GM20431 (cell line): ENCODE measurements around the gene TPD52L2.
"Not testable (repeated sequence)": the region's sequence is repeated elsewhere in the genome, so short reads cannot be mapped to it uniquely, and the experiment has no call there.

ENCODE experiments used
- in situ Hi-C: fragments of 300-500 bp; cut with MseI, MboI; formaldehyde crosslinking; loops from one replicate; pipeline ENCODE4 v1.15.0; 2020; ENCODE audit warnings: low sequenced_read_pairs; ENCODE audit not compliant: unreplicated experiment

The TPD52L2 gene

DNA sequence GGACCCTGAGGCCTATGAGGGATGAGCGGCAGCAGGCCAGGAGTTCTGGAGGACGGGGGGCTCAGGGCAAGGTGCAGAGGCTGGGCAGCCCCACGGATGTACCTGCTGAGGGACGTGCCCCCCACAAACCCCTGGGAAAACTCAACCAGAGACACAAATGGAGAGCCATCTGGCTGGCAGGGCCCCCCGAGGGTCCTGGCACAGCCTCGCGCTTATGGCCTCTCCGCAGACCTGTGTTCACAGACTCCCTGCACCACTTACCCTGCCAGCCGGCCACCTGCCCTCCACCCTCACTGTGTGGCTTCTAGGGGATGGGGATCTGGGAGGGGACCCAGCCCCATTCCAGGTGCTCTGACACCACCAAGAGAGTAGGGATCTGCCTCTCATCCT lies 30.6 kb upstream of the TPD52L2 start:
- in situ Hi-C loops = no loop called here

DNA sequence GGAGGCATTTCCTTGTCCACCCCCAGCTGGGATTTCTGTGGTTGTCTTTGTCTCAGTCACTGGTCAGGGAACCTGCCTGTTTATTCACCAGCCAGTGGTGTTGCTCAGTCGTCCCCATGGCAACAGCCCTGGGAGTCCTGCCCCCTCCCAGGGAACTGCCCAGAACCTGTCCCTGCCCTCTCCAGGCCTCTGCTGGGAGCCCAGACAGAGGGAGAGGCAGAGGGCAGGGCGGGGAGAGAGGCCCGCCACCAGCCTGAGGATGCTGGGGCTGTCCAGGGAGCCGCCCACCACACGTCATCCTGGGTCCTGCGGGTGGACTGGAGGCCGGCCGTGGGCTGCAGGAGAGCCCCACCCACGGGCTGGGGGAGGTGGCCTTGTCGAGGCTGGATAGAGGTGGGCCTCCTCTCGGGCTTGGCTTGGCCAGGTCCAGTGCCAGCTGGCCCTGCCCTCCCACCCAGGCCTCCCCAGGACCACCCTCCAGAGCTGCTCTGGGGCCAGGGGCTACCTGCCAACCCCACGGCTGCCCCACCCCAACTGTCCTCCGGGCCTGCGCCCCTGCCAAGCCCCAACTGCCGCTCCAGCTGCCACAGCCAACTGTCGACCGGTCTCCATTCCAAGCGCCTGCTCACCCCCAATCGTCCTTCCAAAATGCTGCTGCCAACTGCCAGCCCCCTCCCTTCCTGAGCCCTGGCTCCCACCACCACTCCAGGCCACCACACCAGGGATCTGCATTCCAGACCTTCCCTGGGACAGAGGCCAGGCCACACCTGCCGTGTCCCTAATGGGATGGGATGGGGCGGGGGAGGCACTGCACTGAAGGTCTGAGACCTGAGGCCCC lies 29.8 kb upstream of the TPD52L2 start:
- in situ Hi-C loops = no loop called here

DNA sequence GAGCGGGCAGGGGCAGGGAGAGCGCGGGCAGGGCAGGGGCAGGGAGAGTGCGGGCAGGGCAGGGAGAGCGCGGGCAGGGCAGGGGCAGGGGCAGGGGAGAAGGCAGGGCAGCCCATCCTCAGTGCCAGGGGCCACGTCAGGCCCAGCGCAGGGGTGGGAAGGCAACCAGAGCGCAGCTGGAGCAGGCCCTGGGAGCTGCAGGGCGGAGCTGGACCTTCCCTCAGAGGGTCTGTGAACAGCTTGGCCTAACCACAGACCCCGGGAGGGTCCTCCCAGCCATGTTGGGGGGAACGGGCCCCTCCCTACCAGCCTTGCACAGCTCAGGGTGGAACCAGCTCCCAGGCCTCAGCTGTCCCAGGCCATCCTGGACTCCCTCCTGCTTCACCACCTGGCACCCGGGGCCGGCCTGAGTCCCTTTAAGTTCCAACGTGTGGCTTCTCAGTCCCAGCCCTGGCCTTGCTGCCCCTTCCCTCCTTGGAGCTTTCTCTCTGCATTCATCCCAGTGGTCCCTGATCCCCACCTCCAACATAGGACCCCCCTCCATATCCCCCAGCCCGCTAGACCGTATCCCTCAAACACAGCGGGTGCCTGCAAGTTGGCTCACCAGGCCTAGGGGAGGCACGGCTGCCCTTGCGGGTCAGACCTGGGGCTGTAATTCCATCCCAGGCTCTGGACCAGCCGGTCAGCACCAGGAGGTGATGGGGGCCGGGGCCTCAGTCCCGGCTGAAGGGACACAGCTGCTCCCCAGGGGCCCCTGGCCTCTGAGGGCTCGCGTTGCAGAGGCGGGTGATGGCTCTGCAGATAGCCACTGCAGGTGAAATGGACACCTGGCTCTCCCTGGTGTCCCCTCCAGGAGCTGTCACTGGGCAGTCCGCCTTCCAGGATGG lies 28.4 kb upstream of the TPD52L2 start:
- in situ Hi-C loops = no loop called here

DNA sequence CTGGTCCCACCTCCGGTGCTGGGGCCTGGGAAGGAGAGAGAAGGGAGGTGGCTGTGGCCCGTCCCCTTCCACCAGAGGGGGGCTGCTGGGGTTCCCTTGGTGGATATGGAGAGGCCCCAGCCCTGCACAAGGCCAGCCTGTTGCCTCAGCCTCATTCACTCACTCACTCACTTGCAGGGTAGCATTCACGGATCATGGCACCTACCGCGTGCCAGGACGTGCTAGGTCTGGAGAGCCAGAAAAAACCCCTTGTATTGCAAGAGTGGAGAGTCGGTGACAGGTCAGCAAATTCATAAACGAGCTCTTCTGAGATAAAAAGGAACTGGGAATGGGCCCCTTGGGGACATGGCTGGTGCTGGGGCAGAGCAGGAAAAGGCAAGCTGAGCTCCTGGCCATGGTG lies 27.6 kb upstream of the TPD52L2 start:
- in situ Hi-C loops = no loop called here

DNA sequence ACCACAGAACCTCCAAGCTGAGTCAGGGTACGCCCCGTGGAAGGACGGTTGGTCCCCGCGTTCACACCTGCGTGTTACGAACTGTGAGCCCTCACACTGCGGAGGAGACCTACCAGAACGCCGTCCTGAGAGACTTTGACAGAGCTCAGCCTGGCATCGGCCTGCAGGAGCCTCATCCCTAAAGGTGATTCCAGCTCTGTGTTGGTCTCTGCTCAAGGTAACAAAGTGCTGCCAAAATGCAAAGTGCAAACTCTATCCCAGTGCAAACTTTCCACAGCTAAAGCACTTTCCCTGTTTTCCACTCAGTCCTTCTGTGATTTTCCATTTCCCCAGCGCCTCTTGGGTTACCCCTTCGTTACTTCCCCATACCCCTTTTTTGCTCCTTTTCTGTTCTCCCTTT lies 25.4 kb upstream of the TPD52L2 start:
- in situ Hi-C loops = no loop called here

DNA sequence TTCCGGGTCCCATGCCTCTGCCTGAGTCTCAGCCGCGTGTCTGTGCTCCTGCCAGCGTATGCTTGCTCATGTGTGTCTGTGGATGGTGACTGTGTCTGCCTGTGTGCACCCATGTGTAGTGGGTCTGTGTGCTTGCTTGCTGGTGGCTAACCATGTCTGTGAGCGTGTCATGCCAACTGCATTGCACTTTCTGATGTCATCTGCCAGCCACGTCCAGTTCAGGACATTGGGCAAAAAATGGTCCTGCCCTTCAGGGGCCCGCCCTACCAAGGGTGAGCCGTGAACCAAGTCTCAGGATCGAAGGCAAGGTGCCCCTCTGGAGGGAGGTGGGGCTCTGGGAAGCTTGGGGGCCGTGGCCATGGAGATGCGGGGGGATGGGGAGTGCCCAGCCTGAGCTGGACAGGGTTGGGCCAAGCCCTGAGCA lies 24.7 kb upstream of the TPD52L2 start:
- in situ Hi-C loops = no loop called here

DNA sequence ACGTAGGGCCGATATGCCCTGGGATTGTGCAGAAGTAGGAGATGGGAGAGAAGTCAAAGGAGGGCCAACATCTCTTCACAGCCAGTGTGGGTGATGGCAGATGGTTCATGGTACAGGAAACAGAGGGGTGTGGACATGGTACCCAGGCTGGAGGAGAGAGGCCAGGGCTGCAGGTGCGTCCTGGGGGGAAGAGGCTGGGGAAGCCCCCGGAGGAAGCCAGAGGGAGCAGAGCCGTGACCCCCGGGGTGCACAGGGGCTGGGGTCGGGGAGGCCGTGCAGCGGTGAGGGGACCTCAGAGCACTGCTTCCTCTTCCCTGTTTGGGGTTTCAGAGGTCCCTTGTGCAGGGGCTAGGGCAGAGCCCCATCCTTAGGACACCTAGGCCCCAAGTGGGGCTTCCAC lies 22.8 kb upstream of the TPD52L2 start:
- in situ Hi-C loops = no loop called here

DNA sequence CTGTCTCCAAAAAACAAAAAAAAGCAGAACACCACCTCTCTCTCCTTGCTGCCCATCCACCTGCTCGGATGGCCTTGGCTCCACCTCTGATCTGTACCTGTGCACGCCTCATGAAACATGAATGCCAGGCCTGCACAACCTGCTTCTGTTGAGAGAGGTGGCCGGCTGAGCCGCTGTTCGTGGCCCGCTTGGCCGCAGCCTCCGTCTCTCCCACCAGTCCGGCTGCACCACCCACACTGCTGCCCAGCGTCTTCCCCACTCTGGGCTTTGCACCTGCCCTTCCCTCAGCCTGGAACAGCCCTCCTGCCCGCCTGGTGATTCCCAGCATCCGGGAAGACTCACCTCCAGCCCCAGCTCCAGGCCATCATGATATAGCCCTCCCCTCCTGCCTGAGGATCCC lies 21.8 kb upstream of the TPD52L2 start:
- in situ Hi-C loops = no loop called here

DNA sequence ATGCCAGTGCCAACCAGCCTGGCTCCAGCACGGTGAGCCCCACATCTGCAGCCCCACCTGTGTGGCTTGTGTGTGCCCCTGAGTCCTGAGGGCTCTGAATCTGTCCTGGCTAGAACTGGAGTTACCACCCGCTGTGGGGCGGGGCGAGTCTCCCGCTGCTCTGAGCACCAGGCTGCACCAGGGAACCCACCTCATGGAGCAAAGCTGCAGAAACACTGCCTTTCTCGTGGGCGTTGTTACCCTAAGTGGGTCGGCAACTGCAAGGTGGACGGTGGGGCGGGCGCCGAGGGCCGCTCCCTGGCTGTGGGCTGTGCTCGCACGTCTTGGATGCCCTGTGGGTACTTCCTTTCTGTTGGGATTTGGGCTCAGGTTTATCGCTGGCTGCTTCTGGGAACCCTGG lies 21.3 kb upstream of the TPD52L2 start:
- in situ Hi-C loops = no loop called here

DNA sequence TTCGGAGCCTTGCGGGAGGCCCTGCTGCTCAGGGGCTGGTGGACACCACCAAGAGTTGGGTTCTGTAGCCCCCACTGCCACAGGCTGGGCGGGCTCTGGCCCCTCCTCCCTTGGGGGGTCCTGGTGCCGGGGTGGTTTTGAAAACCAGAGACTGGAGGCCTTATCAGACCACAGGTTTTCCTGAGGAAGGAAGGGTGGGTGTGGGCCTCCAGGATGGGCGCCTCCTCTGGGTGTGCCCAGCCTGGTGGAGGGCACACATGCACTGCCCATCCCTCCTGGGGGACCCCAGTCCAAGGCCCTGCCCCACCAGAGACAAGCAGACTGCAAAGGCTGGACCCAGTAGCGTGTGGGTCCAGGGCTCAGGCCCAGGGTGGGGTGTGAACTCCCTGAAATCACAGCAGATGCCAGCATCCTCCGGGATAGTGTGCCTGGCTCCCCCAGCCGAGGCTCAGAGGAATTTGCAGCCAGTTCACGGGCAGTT lies 20.5 kb upstream of the TPD52L2 start:
- in situ Hi-C loops = no loop called here

DNA sequence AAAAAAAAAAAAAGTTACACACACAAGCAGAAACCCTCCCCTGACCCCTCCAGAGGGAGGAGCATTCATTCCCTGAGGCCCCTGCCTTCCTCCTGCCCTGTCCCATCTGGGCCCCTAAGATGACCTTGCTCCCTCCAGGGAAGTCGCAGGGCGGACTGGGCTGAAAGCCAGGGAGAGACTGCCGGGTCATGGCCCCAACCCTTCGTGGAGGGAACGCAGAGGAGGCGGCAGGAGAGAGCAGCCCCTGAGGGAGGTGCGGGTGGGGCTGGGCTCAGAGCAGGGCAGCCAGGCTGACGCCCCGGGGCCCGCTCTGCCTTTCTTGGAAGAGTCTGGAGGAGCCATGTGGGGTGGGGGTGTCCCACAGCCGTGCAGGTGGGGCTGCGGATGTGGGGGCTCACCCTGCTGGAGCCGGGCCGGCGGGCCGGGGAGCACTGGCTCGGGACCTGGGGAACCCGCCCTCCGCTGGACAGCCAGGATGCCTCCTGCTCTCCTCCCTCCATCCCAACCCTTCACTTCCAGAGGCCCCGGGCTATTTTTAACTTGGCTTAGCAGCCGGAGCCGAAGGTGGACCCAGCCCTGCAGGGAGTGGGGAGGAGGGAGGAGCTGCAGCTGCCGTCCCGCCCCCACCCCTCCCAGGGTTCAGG lies 18.8 kb upstream of the TPD52L2 start:
- in situ Hi-C loops = no loop called here

DNA sequence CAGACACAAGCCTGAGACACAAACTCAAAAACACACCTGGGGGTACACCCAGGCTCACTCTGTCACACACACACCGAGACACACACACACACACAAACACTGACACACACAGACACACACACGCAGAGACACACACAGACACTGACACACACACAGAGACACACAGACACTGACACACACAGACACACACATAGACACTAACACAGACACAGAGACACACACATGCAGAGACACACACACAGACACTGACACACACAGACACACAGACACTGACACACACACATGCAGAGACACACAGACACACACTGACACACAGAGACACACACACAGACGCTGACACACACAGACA lies 18.2 kb upstream of the TPD52L2 start:
- in situ Hi-C loops = no loop called here

DNA sequence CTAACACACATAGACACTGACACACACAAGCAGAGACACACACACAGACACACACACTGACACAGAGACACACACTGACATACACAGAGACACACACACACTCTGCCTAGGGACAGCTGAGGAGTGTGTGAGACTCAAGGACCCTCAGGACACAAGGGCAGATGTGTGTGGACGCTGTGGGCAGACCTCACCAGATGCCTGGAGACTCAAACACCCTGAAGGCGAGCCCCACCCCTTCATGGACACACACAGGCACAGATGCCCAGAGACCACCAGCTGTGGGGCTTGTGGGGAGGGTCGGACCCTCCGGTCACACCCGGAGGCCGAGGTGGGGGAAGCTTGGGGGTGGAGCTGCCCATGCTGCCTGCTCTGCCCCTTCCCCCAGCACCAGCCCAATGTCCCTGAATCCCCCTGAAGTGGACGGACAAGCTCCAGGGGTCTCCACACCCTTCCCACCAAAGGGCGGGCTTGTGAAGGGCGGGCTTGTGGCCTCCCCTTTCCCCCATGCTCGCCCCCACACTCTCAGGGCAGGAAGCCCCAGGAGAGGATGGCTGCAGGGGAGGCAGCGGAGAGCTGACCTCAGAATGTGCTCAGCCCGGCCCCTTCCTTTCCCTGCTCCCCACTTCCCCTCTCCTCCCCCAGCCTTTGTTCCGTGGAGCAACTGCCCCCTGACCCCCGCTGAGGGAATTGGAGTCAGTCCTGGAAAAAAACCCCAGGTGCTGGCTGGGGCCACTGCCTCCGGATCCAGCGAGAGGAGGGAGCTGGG lies 17.6 kb upstream of the TPD52L2 start:
- in situ Hi-C loops = no loop called here

DNA sequence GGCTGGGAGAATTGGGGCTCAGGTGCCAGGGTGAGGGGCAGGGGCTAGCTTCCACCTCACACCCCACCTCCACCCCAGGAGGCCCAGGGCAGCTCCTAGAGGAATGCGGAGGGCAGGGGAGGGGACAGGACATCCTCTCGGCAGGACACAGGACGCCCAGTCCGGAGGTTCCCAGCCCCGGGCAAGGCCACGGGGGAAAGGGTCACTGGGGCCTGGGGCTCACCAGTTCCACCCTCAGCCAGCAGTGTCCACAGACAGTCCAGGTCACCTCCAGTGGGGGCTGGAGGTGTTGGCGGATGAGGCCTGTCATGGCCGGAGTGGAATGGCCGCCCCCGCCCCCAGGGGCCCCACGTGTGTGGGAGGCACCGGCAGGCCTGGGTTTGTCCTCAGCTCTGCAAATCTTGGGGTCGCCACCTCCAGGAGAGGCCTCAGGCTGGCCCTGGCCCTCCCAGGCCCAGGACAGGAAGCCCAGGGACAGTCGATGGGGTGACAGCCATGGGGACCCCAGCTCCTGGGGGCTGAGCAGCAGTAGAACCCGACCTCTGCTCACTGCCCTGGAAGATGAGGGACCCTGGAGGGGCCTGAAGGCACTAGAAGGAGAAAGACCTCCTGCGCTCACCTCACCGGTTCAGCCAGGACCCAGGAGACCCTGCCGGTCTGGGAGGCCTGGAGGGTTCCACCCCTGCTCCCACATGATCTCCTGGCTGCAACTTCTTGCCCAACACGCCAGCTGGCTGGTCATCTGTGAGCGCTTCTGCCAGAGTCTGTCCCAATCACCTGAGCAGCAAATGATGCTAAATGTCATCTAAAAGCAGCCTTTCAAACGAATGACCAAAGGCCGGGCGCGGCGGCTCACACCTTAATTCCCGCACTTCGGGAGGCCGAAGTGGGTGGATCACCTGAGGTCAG lies 16.8 kb upstream of the TPD52L2 start:
- in situ Hi-C loops = no loop called here

DNA sequence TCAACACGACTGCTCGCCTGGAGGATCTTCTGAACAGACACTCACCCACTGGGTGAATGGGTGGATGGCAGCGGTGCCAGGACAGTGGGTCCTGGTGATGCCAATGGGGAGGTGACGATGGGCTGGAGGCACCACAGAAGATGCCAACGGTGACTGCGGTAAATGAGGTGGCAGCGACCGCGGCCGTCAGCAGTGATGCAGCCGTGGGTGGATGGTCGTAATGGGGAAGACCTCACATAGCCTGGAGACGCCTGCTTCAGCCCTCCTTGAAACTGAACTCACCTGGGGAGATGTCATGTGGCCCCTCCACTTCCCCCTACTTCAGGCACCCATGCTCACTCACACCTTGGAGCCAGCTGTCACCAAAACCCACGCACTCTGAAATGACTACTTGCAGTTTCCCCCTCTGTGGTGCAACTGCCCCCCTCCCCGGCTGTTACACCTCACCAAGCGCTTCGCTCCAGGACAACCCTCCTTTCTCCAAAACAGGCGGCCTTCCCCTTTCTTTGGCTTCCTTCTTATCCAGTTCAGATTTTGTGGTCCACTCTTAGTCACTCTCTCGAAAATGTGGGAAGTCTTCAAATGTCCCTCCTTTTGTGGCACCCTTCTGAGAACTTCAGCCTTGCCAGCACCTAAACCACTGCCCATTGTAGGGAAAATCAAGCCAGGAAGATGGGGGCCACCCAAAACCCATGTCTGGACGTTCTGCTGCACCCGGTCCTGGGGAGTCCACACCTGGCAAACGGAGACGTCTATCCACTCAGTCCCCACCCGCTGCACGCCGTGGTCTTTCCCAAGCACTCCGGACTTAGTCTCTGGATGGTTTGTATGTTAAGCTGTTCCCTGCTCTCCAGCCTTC lies 14.2 kb upstream of the TPD52L2 start:
- in situ Hi-C loops = no loop called here

DNA sequence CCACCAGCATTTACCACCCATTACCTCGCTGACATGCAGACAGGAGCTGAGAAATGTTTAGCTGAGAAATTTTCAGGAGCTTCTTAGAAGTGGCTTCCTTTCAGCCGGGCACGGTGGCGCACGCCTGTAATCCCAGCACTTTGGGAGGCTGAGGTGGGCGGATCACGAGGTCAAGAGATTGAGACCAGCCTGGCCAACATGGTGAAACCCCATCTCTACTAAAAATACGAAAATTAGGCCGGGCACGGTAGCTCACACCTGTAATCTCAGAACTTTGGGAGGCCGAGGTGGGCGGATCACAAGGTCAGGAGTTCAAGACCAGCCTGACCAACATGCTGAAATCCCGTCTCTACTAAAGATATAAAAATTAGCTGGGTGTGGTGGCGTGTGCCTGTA lies 13.5 kb upstream of the TPD52L2 start:
- in situ Hi-C loops = not testable (repeated sequence)

DNA sequence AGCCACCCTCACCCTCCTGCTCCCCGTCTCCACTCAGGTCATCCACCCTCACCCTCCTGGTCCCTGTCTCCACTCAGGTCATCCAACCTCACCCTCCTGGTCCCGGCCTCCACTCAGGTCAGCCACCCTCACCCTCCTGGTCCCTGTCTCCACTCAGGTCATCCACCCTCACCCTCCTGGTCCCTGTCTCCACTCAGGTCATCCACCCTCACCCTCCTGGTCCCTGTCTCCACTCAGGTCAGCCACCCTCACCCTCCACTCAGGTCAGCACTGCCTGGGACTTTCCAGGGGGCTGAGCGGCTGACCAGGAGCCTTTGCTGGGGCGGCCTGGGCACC lies 11.4 kb upstream of the TPD52L2 start:
- in situ Hi-C loops = not testable (repeated sequence)

DNA sequence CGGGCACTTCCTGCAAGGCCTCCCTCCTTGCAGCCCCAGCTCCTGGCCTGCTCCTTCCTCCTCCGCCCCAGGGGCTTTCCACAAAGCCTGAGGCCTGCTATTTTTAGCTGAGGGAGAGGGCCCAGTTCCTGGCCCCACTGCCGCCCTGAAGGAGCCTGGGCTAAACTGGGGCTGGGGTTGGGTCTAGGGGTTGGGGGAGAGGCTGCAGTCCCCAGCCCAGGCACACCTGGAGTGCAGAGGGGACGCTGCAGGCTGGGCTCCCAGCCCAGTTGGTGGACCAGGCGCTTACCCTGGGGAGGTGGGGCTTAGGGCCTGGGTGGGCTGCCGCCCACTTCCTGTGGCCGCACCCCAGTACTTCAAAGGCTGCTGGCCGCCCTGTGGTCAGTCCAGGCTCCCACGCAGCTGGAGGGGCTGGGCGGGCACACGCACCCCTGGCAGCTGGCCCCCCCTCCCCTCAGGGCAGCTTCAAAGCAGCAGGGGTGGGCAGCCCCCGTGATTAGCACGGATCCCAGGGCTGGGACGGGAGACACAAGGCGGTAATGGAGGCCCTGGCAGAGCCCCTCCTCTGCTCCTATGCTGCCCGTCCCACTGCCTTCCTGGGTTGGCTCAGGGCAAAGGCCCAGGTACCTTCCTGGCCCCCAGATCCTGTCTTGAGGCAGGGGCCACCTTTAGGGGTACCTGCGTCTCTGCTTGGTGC lies 10.9 kb upstream of the TPD52L2 start:
- in situ Hi-C loops = no loop called here
